ENCODE results near the gene RBM20. TPM values are rescaled to one million over a fixed set of nuclear protein-coding genes. Genes with fewer than 3 reads are reported as not detected.

Gene RBM20
- total and polyA plus RNA-seq, 7 experiments from 2014 or later = 0.16 to 1.7 (median 0.37) TPM; not detected in 1

DNA sequence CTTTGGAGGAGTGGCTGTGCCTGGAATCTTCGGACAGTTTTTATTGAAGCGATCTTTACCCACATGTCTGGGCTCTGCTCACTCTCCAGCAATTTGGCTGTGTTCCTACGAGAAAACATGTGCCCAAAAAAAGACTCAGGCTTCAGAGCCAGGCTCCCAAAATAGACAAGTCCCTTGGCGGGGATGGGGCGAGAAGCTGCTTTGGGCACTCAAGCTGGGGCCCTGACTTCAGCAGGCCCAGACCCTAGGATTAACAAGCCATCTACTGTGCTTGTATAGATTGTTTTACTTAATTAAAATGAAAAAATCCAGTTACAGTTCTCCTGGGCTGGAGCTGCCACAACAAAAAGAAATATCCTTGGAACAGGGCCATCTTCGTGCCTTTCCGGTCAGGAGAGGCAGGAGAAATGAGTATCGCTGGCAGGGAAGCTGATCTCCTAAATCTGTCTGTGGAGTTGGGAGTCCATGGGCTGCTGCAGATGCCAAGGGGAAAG is 176.2 kb downstream of the RBM20 start:
- no peak overlapping the region for H3K4me3 Mint-ChIP-seq
- H3K9me3 ChIP-seq (ENCODE audit: control insufficient read depth in 2 of 3, low read length in 3 of 3) = no peaks in the 10 kb centered on the region
- H3K27ac ChIP-seq (ENCODE audit: low read depth, low read length) = no peak overlapping the region
- H3K4me3 ChIP-seq (ENCODE audit: low read length) = no peak overlapping the region
- H3K27ac Mint-ChIP-seq = peak overlapping the region in 5 of 9 donors; percentile 19 to 59 (median 33)
- peaks cover 0 to 18% of the 10 kb centered on the region in 2 donors for H3K4me1 ChIP-seq (ENCODE audit: control insufficient read depth in 2 of 2, insufficient read depth in 2 of 2, low read length in 2 of 2)
- intact Hi-C loops (cut with micrococcal nuclease) = no loop called here
- peaks cover 17 to 45% (median 27%) of the 10 kb centered on the region in 7 donors for H3K4me1 Mint-ChIP-seq
- H3K27me3 Mint-ChIP-seq = peaks cover 0 to 7% (median 0%) of the 10 kb centered on the region in 5 donors
- DNase-seq = no peak
- H3K36me3 Mint-ChIP-seq = no peaks in the 10 kb centered on the region
- no peaks in the 10 kb centered on the region for H3K27me3 ChIP-seq (ENCODE audit: control insufficient read depth in 2 of 2, insufficient read depth in 2 of 2, low read length in 2 of 2)
- no peaks in the 10 kb centered on the region for H3K9me3 Mint-ChIP-seq
- CTCF ChIA-PET = no interaction called here
- H3K36me3 ChIP-seq (ENCODE audit: control insufficient read depth in 2 of 3, insufficient read depth in 3 of 3, low read length in 3 of 3) = no peaks in the 10 kb centered on the region
- POLR2A ChIA-PET = interaction anchor here (1.1 to 4.0 kb wide), 3 partner anchors 13 to 32 kb away, joined by 4 to 13 read pairs (median 7); no protein-coding TSS in a partner anchor
- no peak for ATAC-seq

GRCh38 chr10:110821508-110821907 is 177.4 kb downstream of the RBM20 start:
- Mint-ChIP-seq H3K27me3 (peaks cover 0 to 17% (median 0%) of the 10 kb centered on the region in 5 donors), H3K27ac (peak overlapping the region in 3 of 9 donors; percentile 14 to 63 (median 35))

DNA sequence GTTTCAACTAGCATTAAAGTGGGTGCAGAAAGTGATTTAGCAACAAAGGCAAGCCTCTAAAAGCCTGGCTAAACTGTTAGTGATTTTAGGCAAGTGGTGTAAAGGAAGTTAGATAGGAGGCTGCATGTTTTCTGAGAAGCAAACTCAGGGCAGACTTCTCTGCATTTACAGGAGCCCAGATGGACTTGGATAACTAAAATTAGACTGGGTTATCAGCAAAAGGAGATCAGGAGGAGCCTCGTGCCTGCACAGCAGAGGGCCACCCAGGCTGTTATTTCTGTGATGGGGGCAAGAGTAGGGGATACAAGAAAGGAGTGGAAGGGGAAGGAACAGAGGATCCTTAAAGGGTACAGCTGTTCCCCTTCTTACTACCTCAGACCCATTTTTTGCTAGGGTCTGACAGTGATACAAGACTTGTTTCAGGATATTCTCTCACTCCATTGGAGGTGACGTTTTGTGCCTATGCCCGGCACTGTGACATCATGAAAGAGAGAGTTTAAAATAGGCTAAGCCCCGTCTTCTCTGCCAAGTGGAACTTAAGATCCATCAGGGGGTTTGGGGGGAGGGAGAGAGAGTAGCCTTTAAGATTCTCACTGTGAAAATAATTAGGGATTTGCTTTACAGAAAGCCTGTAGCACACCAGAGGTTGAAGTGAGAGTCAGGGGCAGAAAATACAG is 178.0 kb downstream of the RBM20 start:
- H3K4me3 ChIP-seq (ENCODE audit: low read length) = no peak overlapping the region
- no peak overlapping the region for H3K4me3 Mint-ChIP-seq

More at GRCh38 chr10:110821508-110821907, 177.4 kb downstream of the RBM20 start:
- intact Hi-C loops (cut with micrococcal nuclease) = no loop called here
- no peak for DNase-seq
- no peak for ATAC-seq
- no peaks in the 10 kb centered on the region for H3K36me3 ChIP-seq (ENCODE audit: control insufficient read depth in 2 of 3, insufficient read depth in 3 of 3, low read length in 3 of 3)
- H3K27me3 ChIP-seq (ENCODE audit: control insufficient read depth in 2 of 2, insufficient read depth in 2 of 2, low read length in 2 of 2) = no peaks in the 10 kb centered on the region
- no peak overlapping the region for H3K4me3 ChIP-seq (ENCODE audit: low read length)
- Mint-ChIP-seq H3K4me3 (no peak overlapping the region), H3K9me3 (no peaks in the 10 kb centered on the region), H3K4me1 (peaks cover 11 to 34% (median 19%) of the 10 kb centered on the region in 7 donors), H3K36me3 (no peaks in the 10 kb centered on the region)
- H3K9me3 ChIP-seq (ENCODE audit: control insufficient read depth in 2 of 3, low read length in 3 of 3) = no peaks in the 10 kb centered on the region
- ChIA-PET CTCF (no interaction called here), POLR2A (interaction anchor here (0.9 to 4.0 kb wide), 3 partner anchors 13 to 31 kb away, joined by 3 to 13 read pairs (median 4); no protein-coding TSS in a partner anchor)
- no peak overlapping the region for H3K27ac ChIP-seq (ENCODE audit: low read depth, low read length)
- peaks cover 0 to 14% of the 10 kb centered on the region in 2 donors for H3K4me1 ChIP-seq (ENCODE audit: control insufficient read depth in 2 of 2, insufficient read depth in 2 of 2, low read length in 2 of 2)

GRCh38 chr10:110822712-110823311 is 178.7 kb downstream of the RBM20 start:
- Histone ChIP-seq H3K27me3 (ENCODE audit: control insufficient read depth in 2 of 2, insufficient read depth in 2 of 2, low read length in 2 of 2) (no peaks in the 10 kb centered on the region), H3K27ac (ENCODE audit: low read depth, low read length) (no peak overlapping the region), H3K4me1 (ENCODE audit: control insufficient read depth in 2 of 2, insufficient read depth in 2 of 2, low read length in 2 of 2) (peaks cover 0 to under 1% of the 10 kb centered on the region in 2 donors), H3K9me3 (ENCODE audit: control insufficient read depth in 2 of 3, low read length in 3 of 3) (no peaks in the 10 kb centered on the region), H3K36me3 (ENCODE audit: control insufficient read depth in 2 of 3, insufficient read depth in 3 of 3, low read length in 3 of 3) (no peaks in the 10 kb centered on the region), H3K4me3 (ENCODE audit: low read length) (no peak overlapping the region)
- intact Hi-C loops (cut with micrococcal nuclease) = loop anchor here in 1 of 2 donors (1.0 kb wide), 1 partner anchor 12 kb away; no protein-coding TSS in a partner anchor
- ATAC-seq = no peak
- Mint-ChIP-seq H3K4me3 (no peak overlapping the region), H3K27ac (peak overlapping the region in 1 of 9 donors; percentile 63), H3K36me3 (no peaks in the 10 kb centered on the region), H3K9me3 (no peaks in the 10 kb centered on the region), H3K27me3 (peaks cover 0 to 29% (median 0%) of the 10 kb centered on the region in 5 donors), H3K4me1 (peaks cover 1 to 21% (median 6%) of the 10 kb centered on the region in 7 donors)
- POLR2A ChIA-PET = interaction anchor here (4.0 kb wide), 1 partner anchor 20 kb away, joined by 13 read pairs; no protein-coding TSS in a partner anchor
- CTCF ChIA-PET = no interaction called here
- no peak for DNase-seq

More for the DNA sequence above, 178.0 kb downstream of the RBM20 start:
- peaks cover 5 to 27% (median 12%) of the 10 kb centered on the region in 7 donors for H3K4me1 Mint-ChIP-seq
- Histone ChIP-seq H3K36me3 (ENCODE audit: control insufficient read depth in 2 of 3, insufficient read depth in 3 of 3, low read length in 3 of 3) (no peaks in the 10 kb centered on the region), H3K27ac (ENCODE audit: low read depth, low read length) (no peak overlapping the region), H3K4me1 (ENCODE audit: control insufficient read depth in 2 of 2, insufficient read depth in 2 of 2, low read length in 2 of 2) (peaks cover 0 to 7% of the 10 kb centered on the region in 2 donors), H3K27me3 (ENCODE audit: control insufficient read depth in 2 of 2, insufficient read depth in 2 of 2, low read length in 2 of 2) (no peaks in the 10 kb centered on the region), H3K9me3 (ENCODE audit: control insufficient read depth in 2 of 3, low read length in 3 of 3) (no peaks in the 10 kb centered on the region)
- ATAC-seq (no peak), DNase-seq (no peak)
- intact Hi-C loops (cut with micrococcal nuclease) = loop anchor here in 1 of 2 donors (1.0 kb wide), 1 partner anchor 13 kb away; no protein-coding TSS in a partner anchor
- peaks cover 0 to 23% (median 0%) of the 10 kb centered on the region in 5 donors for H3K27me3 Mint-ChIP-seq
- CTCF ChIA-PET = no interaction called here
- H3K9me3 Mint-ChIP-seq = no peaks in the 10 kb centered on the region
- POLR2A ChIA-PET = interaction anchor here (4.0 kb wide), 1 partner anchor 19 kb away, joined by 13 read pairs; no protein-coding TSS in a partner anchor
- no peaks in the 10 kb centered on the region for H3K36me3 Mint-ChIP-seq
- H3K27ac Mint-ChIP-seq = peak overlapping the region in 8 of 9 donors; percentile 14 to 83 (median 67)

DNA sequence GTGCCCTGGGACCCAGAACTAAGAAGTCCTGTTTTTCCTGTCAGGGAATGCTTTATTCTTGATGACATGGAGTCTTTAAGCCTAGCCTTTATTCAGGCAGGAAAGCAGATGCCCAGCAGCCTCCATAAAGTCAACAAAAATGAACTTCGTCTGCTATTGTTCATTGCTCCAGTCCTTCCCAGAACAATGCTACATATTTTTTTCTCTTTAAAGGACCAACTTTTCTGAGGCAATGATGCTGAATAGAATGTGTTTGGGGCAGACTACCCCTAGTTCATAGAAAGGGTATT is 180.0 kb downstream of the RBM20 start:
- no peak overlapping the region for H3K4me3 Mint-ChIP-seq
- Histone ChIP-seq H3K36me3 (ENCODE audit: control insufficient read depth in 2 of 3, insufficient read depth in 3 of 3, low read length in 3 of 3) (no peaks in the 10 kb centered on the region), H3K9me3 (ENCODE audit: control insufficient read depth in 2 of 3, low read length in 3 of 3) (no peaks in the 10 kb centered on the region), H3K27me3 (ENCODE audit: control insufficient read depth in 2 of 2, insufficient read depth in 2 of 2, low read length in 2 of 2) (no peaks in the 10 kb centered on the region), H3K4me3 (ENCODE audit: low read length) (no peak overlapping the region), H3K4me1 (ENCODE audit: control insufficient read depth in 2 of 2, insufficient read depth in 2 of 2, low read length in 2 of 2) (no peaks in the 10 kb centered on the region), H3K27ac (ENCODE audit: low read depth, low read length) (no peak overlapping the region)
- ATAC-seq (no peak), DNase-seq (no peak)
- H3K27me3 Mint-ChIP-seq = peaks cover 0 to 29% (median 0%) of the 10 kb centered on the region in 5 donors
- CTCF ChIA-PET = no interaction called here
- peaks cover 0 to 10% (median 5%) of the 10 kb centered on the region in 7 donors for H3K4me1 Mint-ChIP-seq
- POLR2A ChIA-PET = interaction anchor here (4.0 kb wide), 1 partner anchor 21 kb away, joined by 13 read pairs; no protein-coding TSS in a partner anchor
- no peaks in the 10 kb centered on the region for H3K9me3 Mint-ChIP-seq
- H3K36me3 Mint-ChIP-seq = no peaks in the 10 kb centered on the region
- H3K27ac Mint-ChIP-seq = no peak overlapping the region
- intact Hi-C loops (cut with micrococcal nuclease) = no loop called here

DNA sequence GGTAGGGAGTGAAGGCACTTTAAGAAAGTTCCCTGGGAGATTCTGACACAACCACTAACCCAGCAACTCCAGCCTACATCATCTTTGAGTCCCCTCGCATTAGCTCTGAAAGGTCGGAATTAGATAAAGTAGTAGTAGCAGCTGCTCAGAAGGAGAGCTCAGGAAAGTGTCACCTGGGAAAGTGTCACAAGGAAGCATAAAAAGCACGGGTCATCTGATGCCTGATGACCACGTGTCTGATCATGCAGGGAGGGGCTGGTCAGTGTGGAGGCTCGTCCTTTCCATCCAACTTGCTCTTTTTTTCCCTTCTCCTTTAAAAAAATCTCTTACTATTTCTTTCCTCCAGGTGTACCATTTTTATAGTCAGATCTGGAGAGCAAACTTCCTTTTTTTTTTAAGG is 180.5 kb downstream of the RBM20 start:
- CTCF ChIA-PET = no interaction called here
- no peak for ATAC-seq

More for the DNA sequence above, 180.5 kb downstream of the RBM20 start:
- POLR2A ChIA-PET = no interaction called here
- no peak overlapping the region for H3K27ac Mint-ChIP-seq
- H3K4me1 Mint-ChIP-seq = peaks cover 0 to 10% (median 5%) of the 10 kb centered on the region in 7 donors
- H3K27ac ChIP-seq (ENCODE audit: low read depth, low read length) = no peak overlapping the region
- H3K4me1 ChIP-seq (ENCODE audit: control insufficient read depth in 2 of 2, insufficient read depth in 2 of 2, low read length in 2 of 2) = no peaks in the 10 kb centered on the region
- H3K4me3 ChIP-seq (ENCODE audit: low read length) = no peak overlapping the region
- H3K9me3 ChIP-seq (ENCODE audit: control insufficient read depth in 2 of 3, low read length in 3 of 3) = no peaks in the 10 kb centered on the region
- no peak for DNase-seq
- H3K36me3 Mint-ChIP-seq = no peaks in the 10 kb centered on the region
- H3K27me3 ChIP-seq (ENCODE audit: control insufficient read depth in 2 of 2, insufficient read depth in 2 of 2, low read length in 2 of 2) = no peaks in the 10 kb centered on the region
- no peak overlapping the region for H3K4me3 Mint-ChIP-seq
- no peaks in the 10 kb centered on the region for H3K9me3 Mint-ChIP-seq
- peaks cover 0 to 29% (median 0%) of the 10 kb centered on the region in 5 donors for H3K27me3 Mint-ChIP-seq
- intact Hi-C loops (cut with micrococcal nuclease) = no loop called here
- no peaks in the 10 kb centered on the region for H3K36me3 ChIP-seq (ENCODE audit: control insufficient read depth in 2 of 3, insufficient read depth in 3 of 3, low read length in 3 of 3)
